Activated T-cell treated with anti-CD3 and anti-CD28 coated beads, Interleukin-2, amount 50 U/mL, for 4 hours (primary cell): ENCODE measurements around the gene DPM2. TPM values are rescaled to one million over a fixed set of nuclear protein-coding genes. Genes with fewer than 3 reads are reported as not detected.

Experiments
- ATAC-seq, 2 donors: fragments of 200-7000 bp; cut with Tn5 transposase; one replicate each; pipeline ENCODE4 v1.10.0; 2021
- DNase-seq: peaks from one replicate; pipeline ENCODE4 v3.0.0-alpha.2; 2020
- H3K27me3 Mint-ChIP-seq: one replicate; pipeline ENCODE4 v1.8.0; 2021; ENCODE audit warnings: low read depth, mixed read lengths
- H3K36me3 Mint-ChIP-seq: one replicate; pipeline ENCODE4 v1.8.0; 2022; ENCODE audit warnings: mixed read lengths; ENCODE audit not compliant: insufficient read depth
- H3K4me1 Mint-ChIP-seq: one replicate; pipeline ENCODE4 v1.8.0; 2021; ENCODE audit warnings: low read depth, mixed read lengths
- H3K4me3 Mint-ChIP-seq: one replicate; pipeline ENCODE4 v1.8.0; 2021; ENCODE audit warnings: mild to moderate bottlenecking, moderate library complexity, mixed read lengths
- H3K9me3 Mint-ChIP-seq: one replicate; pipeline ENCODE4 v1.8.0; 2021; ENCODE audit warnings: mixed read lengths
- total RNA-seq, 3 donors: library from RNA; stranded (reverse); gene quantifications; one replicate each; pipeline ENCODE4 v1.2.1, GENCODE V29; 2021

The DPM2 gene
- 10 to 100 TPM; 89.6 to 91.5 (median 89.9) TPM for total RNA-seq

DNA sequence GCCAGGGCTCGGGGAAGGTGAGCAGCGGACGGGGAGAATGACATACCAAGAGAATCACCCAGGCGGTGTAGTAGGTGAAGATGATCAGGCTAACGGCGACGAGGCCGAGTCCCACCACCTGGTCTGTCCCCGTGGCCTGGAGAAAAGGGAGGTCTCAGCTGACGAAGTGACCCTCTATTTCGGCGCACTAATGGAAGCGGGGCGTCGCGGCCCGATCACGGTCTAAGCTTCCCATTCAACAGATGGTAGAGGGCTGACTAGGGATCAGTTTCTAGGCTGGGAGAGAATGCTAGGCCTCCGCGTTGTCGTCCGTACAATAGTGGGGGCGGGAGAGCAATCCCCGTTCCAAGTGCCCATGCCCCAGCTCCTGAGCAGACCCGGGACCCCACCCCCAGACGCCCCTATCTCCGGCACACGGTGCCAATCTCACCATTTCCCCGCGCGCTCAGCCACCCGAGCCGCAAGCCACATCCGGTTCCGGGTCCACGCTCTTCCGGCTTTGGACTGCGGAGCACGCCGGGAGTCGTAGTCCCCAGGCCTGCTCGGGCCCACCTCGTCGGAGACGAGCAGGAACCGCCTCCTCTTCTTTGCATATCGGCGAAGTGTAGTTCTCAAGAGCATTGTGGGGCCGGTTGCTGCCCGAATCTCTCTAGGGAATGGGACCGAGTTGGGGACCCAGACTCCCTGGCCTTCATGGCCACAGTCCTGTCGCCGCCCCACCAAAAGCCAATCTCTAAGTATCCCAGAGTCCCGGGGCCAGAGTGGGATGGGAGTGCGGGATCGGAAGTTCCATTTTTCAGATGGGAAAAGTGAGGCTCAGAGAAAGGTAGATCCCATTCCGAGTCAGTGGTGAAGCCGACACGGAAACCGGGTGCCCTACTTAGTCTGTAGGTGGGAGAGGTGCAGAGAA, at the start of gene DPM2:
Gene DPM2 (minus strand): TSS at position 467 of the 910 bp plus-strand sequence. CDS start 34 bp downstream, at position 433.
- H3K4me3 Mint-ChIP-seq = peak within 1 kb of the TSS; percentile 92
- H3K36me3 Mint-ChIP-seq = peaks cover 8% of the 10 kb centered on the region
- DNase-seq (peak; percentile 78), ATAC-seq (peak; percentile 96)
- H3K27me3 Mint-ChIP-seq = no peaks in the 10 kb centered on the region
- no peaks in the 10 kb centered on the region for H3K9me3 Mint-ChIP-seq
- peaks cover 38% of the 10 kb centered on the region for H3K4me1 Mint-ChIP-seq

DNA sequence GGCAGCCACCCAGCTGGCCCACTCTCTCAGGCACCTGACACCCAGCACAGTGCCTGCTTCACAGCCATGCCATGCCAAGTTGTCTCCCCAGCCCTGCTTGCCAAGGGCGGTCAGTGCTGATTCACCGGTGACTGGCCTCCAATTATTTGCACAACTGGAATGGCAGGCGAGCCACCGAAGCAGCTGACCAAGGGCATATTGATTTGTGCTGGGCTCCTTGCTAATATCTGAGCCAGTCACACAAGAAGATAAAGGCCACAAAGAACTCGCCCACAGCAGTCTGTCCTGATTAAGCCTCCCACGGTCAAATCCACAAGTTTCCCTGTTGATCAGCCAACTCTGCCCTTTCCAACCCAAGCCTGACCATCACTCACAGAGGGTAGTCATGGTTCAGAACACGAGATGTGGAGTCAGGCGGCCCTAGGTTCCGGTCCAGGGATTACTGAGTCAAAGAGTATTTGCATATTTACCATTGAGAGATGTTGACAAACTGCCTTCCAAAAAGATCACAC, 49.5 kb upstream of the DPM2 start:
- H3K4me1 Mint-ChIP-seq = peaks cover 49% of the 10 kb centered on the region

GRCh38 chr9:127985011-127985410, 47.4 kb upstream of the DPM2 start:
- Mint-ChIP-seq H3K9me3 (no peaks in the 10 kb centered on the region), H3K27me3 (no peaks in the 10 kb centered on the region), H3K4me3 (no peak overlapping the region), H3K36me3 (no peaks in the 10 kb centered on the region), H3K4me1 (peaks cover 45% of the 10 kb centered on the region)
- ATAC-seq (no peak), DNase-seq (no peak)

More for the DNA sequence above, 49.5 kb upstream of the DPM2 start:
- DNase-seq (no peak), ATAC-seq (no peak)
- H3K36me3 Mint-ChIP-seq = no peaks in the 10 kb centered on the region
- H3K27me3 Mint-ChIP-seq = no peaks in the 10 kb centered on the region
- H3K9me3 Mint-ChIP-seq = no peaks in the 10 kb centered on the region
- H3K4me3 Mint-ChIP-seq = no peak overlapping the region

DNA sequence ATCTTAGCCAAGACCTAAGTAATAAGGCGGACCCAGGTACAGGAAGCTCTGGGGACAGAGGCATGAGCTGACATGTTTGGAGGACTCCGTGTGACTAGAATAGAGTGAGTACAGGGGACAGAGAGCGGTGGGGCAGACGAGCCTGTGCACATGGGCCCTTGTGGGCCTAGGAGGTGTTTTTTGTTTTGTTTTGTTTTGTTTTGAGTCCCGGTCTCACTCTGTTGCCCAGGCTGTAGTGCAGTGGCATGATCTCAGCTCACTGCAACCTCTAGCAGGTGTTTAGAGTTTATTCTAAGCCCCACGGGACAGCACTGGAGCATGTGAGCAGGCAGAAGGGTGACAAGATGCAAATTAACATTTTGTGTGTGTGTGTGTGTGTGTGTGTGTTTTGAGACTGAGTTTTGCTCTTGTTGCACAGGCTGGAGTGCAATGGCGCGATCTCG, 46.2 kb upstream of the DPM2 start:
- Mint-ChIP-seq H3K4me3 (peak overlapping the region; percentile 13), H3K4me1 (peaks cover 44% of the 10 kb centered on the region), H3K9me3 (no peaks in the 10 kb centered on the region), H3K36me3 (no peaks in the 10 kb centered on the region), H3K27me3 (no peaks in the 10 kb centered on the region)
- ATAC-seq = no peak
- no peak for DNase-seq

- peaks cover 45% of the 10 kb centered on the region for H3K4me1 Mint-ChIP-seq
- no peak for DNase-seq
- no peaks in the 10 kb centered on the region for H3K9me3 Mint-ChIP-seq
- no peaks in the 10 kb centered on the region for H3K36me3 Mint-ChIP-seq
- no peak for ATAC-seq
- H3K4me3 Mint-ChIP-seq = peak overlapping the region; percentile 0
- H3K27me3 Mint-ChIP-seq = no peaks in the 10 kb centered on the region
These were observed 45.3 kb upstream of the DPM2 start for GRCh38 chr9:127982912-127983311.

GRCh38 chr9:127981559-127982121, 44.0 kb upstream of the DPM2 start:
- Mint-ChIP-seq H3K9me3 (no peaks in the 10 kb centered on the region), H3K36me3 (no peaks in the 10 kb centered on the region), H3K4me3 (peak overlapping the region; percentile 86), H3K4me1 (peaks cover 48% of the 10 kb centered on the region), H3K27me3 (no peaks in the 10 kb centered on the region)
- ATAC-seq = no peak
- no peak for DNase-seq

- DNase-seq (peak; percentile 97), ATAC-seq (peak; percentile 86 to 88)
- Mint-ChIP-seq H3K27me3 (no peaks in the 10 kb centered on the region), H3K4me3 (peak within 1 kb of the TSS; percentile 93), H3K9me3 (no peaks in the 10 kb centered on the region), H3K36me3 (no peaks in the 10 kb centered on the region), H3K4me1 (peaks cover 53% of the 10 kb centered on the region)
These were observed 43.3 kb upstream of the DPM2 start, which contains the start of gene EEIG1 for GRCh38 chr9:127980706-127981558. EEIG1 (minus strand) TSS chr9:127980989; CDS start chr9:127980137, 852 bp downstream.

DNA sequence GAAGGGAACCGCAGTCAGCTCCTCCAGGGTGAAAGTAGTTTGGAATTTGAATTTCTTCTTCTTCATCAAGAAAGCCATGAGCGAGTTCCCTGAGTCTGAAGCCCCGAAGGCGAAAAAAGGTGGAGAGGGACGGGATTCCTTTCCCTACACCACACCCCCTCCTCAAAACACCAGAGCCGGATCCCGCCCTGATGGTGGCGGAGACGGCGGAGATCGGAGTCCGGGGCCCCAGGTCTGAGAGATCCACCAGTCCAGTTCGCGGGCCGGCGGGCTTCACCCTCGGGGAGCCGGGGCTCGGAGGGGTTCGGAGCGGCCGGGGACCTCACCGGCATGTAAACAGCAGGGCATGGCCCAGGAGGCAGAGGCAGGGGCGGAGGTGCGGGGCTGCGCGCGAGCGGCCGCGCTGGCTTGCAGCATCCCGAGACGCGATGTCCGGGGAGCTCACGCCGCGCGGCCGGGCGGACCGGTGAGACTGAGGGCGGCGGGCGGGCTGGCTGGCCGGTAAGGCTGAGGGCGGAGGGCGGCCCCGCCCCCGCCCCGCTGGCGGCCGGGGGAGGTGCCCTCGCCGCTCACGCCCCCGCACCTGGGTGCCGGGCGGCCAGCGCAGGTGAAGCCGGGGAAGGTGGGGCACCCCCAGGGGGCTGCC, 42.5 kb upstream of the DPM2 start:
- Mint-ChIP-seq H3K9me3 (no peaks in the 10 kb centered on the region), H3K4me1 (peaks cover 61% of the 10 kb centered on the region), H3K27me3 (no peaks in the 10 kb centered on the region), H3K4me3 (peak overlapping the region; percentile 93), H3K36me3 (no peaks in the 10 kb centered on the region)
- ATAC-seq = peak; percentile 6 to 7
- peak; percentile 50 for DNase-seq

GRCh38 chr9:127979333-127980059, 41.8 kb upstream of the DPM2 start:
- H3K4me3 Mint-ChIP-seq = peak overlapping the region; percentile 93
- DNase-seq (no peak), ATAC-seq (no peak)
- peaks cover 2% of the 10 kb centered on the region for H3K36me3 Mint-ChIP-seq
- H3K4me1 Mint-ChIP-seq = peaks cover 63% of the 10 kb centered on the region
- no peaks in the 10 kb centered on the region for H3K9me3 Mint-ChIP-seq
- no peaks in the 10 kb centered on the region for H3K27me3 Mint-ChIP-seq

DNA sequence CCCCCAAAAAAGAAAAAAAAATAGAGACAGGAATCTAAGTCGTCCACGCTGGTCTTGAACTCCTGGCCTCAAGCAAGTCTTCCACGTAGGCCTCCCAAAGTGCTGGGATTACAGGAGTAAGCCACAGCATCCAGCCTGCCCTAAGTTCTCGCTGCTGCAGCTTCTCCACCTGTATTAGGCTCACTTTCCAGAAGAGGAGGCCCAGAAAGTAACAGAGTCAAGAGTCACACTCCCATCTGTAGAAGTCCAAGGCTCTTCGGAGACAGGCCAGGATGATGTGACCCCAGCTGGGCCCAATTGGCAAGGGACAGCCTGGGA, 41.3 kb upstream of the DPM2 start:
- Mint-ChIP-seq H3K4me1 (peaks cover 67% of the 10 kb centered on the region), H3K36me3 (peaks cover 4% of the 10 kb centered on the region), H3K4me3 (peak overlapping the region; percentile 93), H3K9me3 (no peaks in the 10 kb centered on the region), H3K27me3 (no peaks in the 10 kb centered on the region)
- DNase-seq (no peak), ATAC-seq (no peak)

DNA sequence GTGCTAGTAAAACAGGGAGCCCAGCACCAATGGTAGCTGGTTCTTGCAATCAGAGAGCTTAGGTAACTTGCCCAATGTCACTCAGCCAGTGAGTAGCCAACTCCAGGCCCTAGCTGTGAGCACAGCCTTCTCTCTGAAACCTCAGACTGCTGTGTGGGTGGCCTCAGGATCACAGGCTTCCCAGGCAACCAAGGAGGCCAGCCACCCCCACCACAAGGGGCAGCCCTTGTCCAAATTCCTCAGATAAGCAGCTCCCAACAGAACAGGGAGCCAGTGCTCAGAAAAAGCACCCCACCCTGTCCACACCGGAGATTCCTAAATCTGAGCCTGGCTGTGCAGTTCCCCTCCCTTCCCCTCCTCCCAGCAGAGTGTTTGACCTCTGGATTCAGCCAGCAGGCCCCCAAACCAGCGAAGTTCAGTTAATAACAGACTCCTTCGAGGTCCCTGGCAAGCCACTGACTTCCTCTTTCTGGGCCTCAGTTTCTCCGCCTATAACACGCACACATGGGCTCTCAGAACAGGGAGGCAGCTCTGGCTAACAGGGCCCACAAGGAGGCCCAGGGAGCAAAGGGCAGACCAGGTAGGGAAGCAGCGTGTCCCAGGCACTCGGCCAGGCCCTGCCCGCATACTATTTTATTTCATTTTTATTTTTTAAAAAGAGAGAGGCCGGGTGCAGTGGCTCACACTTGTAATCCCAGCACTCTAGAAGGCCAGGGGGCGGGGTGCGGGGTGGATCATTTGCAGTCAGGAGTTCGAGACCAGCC, 40.4 kb upstream of the DPM2 start:
- no peaks in the 10 kb centered on the region for H3K27me3 Mint-ChIP-seq
- DNase-seq (no peak), ATAC-seq (no peak)
- no peaks in the 10 kb centered on the region for H3K9me3 Mint-ChIP-seq
- peaks cover 4% of the 10 kb centered on the region for H3K36me3 Mint-ChIP-seq
- peaks cover 67% of the 10 kb centered on the region for H3K4me1 Mint-ChIP-seq
- H3K4me3 Mint-ChIP-seq = peak overlapping the region; percentile 93

- Mint-ChIP-seq H3K4me1 (peaks cover 67% of the 10 kb centered on the region), H3K27me3 (no peaks in the 10 kb centered on the region), H3K9me3 (no peaks in the 10 kb centered on the region), H3K4me3 (peak overlapping the region; percentile 93), H3K36me3 (peaks cover 4% of the 10 kb centered on the region)
- peak; percentile 5 for ATAC-seq
- DNase-seq = no peak
These were observed 39.6 kb upstream of the DPM2 start for GRCh38 chr9:127977009-127977883.
